HUES6 (cell line): Measurements from ENCODE around the gene PRRC1.
A peak's percentile ranks its signal among the peaks of the same experiment; 100 is the strongest.

Experiments
- H3K27ac ChIP-seq: 2 replicates; pipeline ENCODE4 v1.7.0; 2013; ENCODE audit warnings: low read depth, mild to moderate bottlenecking, low read length, inconsistent platforms
- H3K27me3 ChIP-seq: 2 replicates; pipeline ENCODE4 v1.6.1; 2013; ENCODE audit warnings: low read length; ENCODE audit not compliant: control insufficient read depth, insufficient read depth
- H3K36me3 ChIP-seq: 2 replicates; pipeline ENCODE4 v1.6.1; 2013; ENCODE audit warnings: low read length; ENCODE audit not compliant: control insufficient read depth, insufficient read depth
- H3K4me1 ChIP-seq: 2 replicates; pipeline ENCODE4 v1.6.1; 2013; ENCODE audit warnings: low read length; ENCODE audit not compliant: control insufficient read depth, insufficient read depth
- H3K4me3 ChIP-seq: 2 replicates; pipeline ENCODE4 v1.5.1; 2013; ENCODE audit warnings: low read depth, low read length
- H3K9ac ChIP-seq: one replicate; pipeline ENCODE4 v1.6.1; 2013; ENCODE audit warnings: mild to moderate bottlenecking, low read length
- H3K9me3 ChIP-seq: 2 replicates; pipeline ENCODE4 v1.6.1; 2013; ENCODE audit warnings: low read depth, low read length; ENCODE audit not compliant: control insufficient read depth, insufficient read depth

PRRC1 gene

GRCh38 chr5:127517480-127518318 lies at the start of gene PRRC1:
TSS of gene PRRC1 (plus strand) at chr5:127517640. CDS start at chr5:127523480, 5,840 bp downstream.
- Histone ChIP-seq H3K9me3 (peaks cover 10% of the 10 kb centered on the region), H3K36me3 (peaks cover 34% of the 10 kb centered on the region), H3K27me3 (no peaks in the 10 kb centered on the region), H3K27ac (peak within 1 kb of the TSS; percentile 70), H3K4me3 (peak within 1 kb of the TSS; percentile 94), H3K9ac (peak within 1 kb of the TSS; percentile 97), H3K4me1 (no peaks in the 10 kb centered on the region)

- Histone ChIP-seq H3K27me3 (no peaks in the 10 kb centered on the region), H3K9ac (no peak overlapping the region), H3K4me1 (no peaks in the 10 kb centered on the region), H3K27ac (no peak overlapping the region), H3K4me3 (no peak overlapping the region), H3K9me3 (no peaks in the 10 kb centered on the region), H3K36me3 (no peaks in the 10 kb centered on the region)
These were observed 46.2 kb upstream of the PRRC1 start for GRCh38 chr5:127471211-127471610.

- Histone ChIP-seq H3K27me3 (no peaks in the 10 kb centered on the region), H3K4me3 (no peak overlapping the region), H3K9ac (no peak overlapping the region), H3K4me1 (no peaks in the 10 kb centered on the region), H3K36me3 (no peaks in the 10 kb centered on the region), H3K9me3 (no peaks in the 10 kb centered on the region), H3K27ac (no peak overlapping the region)
These were observed 44.7 kb upstream of the PRRC1 start for GRCh38 chr5:127472700-127473099.

GRCh38 chr5:127486471-127486870 lies 31.0 kb upstream of the PRRC1 start:
- Histone ChIP-seq H3K4me3 (no peak overlapping the region), H3K36me3 (no peaks in the 10 kb centered on the region), H3K4me1 (no peaks in the 10 kb centered on the region), H3K9ac (no peak overlapping the region), H3K27ac (no peak overlapping the region), H3K27me3 (no peaks in the 10 kb centered on the region), H3K9me3 (peaks cover 14% of the 10 kb centered on the region)

- Histone ChIP-seq H3K9me3 (peaks cover 14% of the 10 kb centered on the region), H3K36me3 (no peaks in the 10 kb centered on the region), H3K4me3 (no peak overlapping the region), H3K9ac (no peak overlapping the region), H3K27ac (no peak overlapping the region), H3K4me1 (no peaks in the 10 kb centered on the region), H3K27me3 (no peaks in the 10 kb centered on the region)
These were observed 24.3 kb upstream of the PRRC1 start for GRCh38 chr5:127492854-127493738.

- Histone ChIP-seq H3K9me3 (no peaks in the 10 kb centered on the region), H3K4me1 (no peaks in the 10 kb centered on the region), H3K27me3 (no peaks in the 10 kb centered on the region), H3K36me3 (no peaks in the 10 kb centered on the region), H3K4me3 (no peak overlapping the region), H3K9ac (no peak overlapping the region), H3K27ac (no peak overlapping the region)
These were observed 18.9 kb upstream of the PRRC1 start for GRCh38 chr5:127498548-127498947.

GRCh38 chr5:127505905-127506304 lies 11.5 kb upstream of the PRRC1 start:
- Histone ChIP-seq H3K9me3 (no peaks in the 10 kb centered on the region), H3K27ac (no peak overlapping the region), H3K4me1 (no peaks in the 10 kb centered on the region; the same call in 1 of the 2 replicates), H3K4me3 (no peak overlapping the region), H3K36me3 (no peaks in the 10 kb centered on the region), H3K27me3 (no peaks in the 10 kb centered on the region), H3K9ac (no peak overlapping the region)

GRCh38 chr5:127506616-127507015 lies 10.8 kb upstream of the PRRC1 start:
- H3K9me3 ChIP-seq: no peaks in the 10 kb centered on the region
- no peak overlapping the region for H3K9ac ChIP-seq
- no peak overlapping the region for H3K27ac ChIP-seq
- H3K27me3 ChIP-seq: no peaks in the 10 kb centered on the region
- no peak overlapping the region for H3K4me3 ChIP-seq
- no peaks in the 10 kb centered on the region; the same call in 1 of the 2 replicates for H3K4me1 ChIP-seq
- no peaks in the 10 kb centered on the region for H3K36me3 ChIP-seq

- H3K9me3 ChIP-seq: no peaks in the 10 kb centered on the region
- no peak overlapping the region for H3K9ac ChIP-seq
- H3K27ac ChIP-seq: no peak overlapping the region
- no peaks in the 10 kb centered on the region; the same call in 1 of the 2 replicates for H3K4me1 ChIP-seq
- no peaks in the 10 kb centered on the region for H3K36me3 ChIP-seq
- H3K4me3 ChIP-seq: no peak overlapping the region
- no peaks in the 10 kb centered on the region for H3K27me3 ChIP-seq
These were observed 8.6 kb upstream of the PRRC1 start for GRCh38 chr5:127508644-127509373.

GRCh38 chr5:127513408-127513970 lies 4.0 kb upstream of the PRRC1 start:
- Histone ChIP-seq H3K36me3 (no peaks in the 10 kb centered on the region), H3K27me3 (no peaks in the 10 kb centered on the region), H3K9me3 (no peaks in the 10 kb centered on the region), H3K27ac (no peak overlapping the region), H3K9ac (no peak overlapping the region), H3K4me1 (no peaks in the 10 kb centered on the region), H3K4me3 (no peak overlapping the region)
